Caco-2 (cell line): Measurements from ENCODE around the gene CUTA. TPM values are rescaled to one million over a fixed set of nuclear protein-coding genes. Genes with fewer than 3 reads are reported as not detected.

Experiments used
- BruUV-seq: library from RNA; stranded (reverse); fragments of 400-500 nt; replicated peaks from 2 replicates; lab custom pipeline; 2021; lab: Mats Ljungman, UMichigan
- CTCF ChIA-PET: fragments of 300-600 bp; sonication (Branson Sonifier 250); formaldehyde crosslinking; loops from one replicate; lab custom pipeline; 2022; ENCODE audit warnings: antibody characterized with exemption; lab: Charles Lee
- POLR2A ChIA-PET: fragments of 300-600 bp; sonication (Branson Sonifier 250); formaldehyde crosslinking; loops from one replicate; lab custom pipeline; 2022; ENCODE audit warnings: antibody characterized with exemption; lab: Charles Lee
- DNase-seq, 2 experiments: peaks; one replicate each; pipeline versions ENCODE4 v3.0.0 to v3.0.0-alpha.2; 2020 to 2022
- H3K27me3 ChIP-seq: replicated peaks from 2 replicates; pipeline ENCODE4 v1.6.0; 2011; ENCODE audit warnings: low read length; ENCODE audit not compliant: control insufficient read depth, insufficient read depth
- H3K36me3 ChIP-seq: 2 replicates; pipeline ENCODE4 v1.5.1; 2011; ENCODE audit warnings: low read length; ENCODE audit not compliant: control insufficient read depth, insufficient read depth
- H3K4me1 ChIP-seq: fragments of 250-450 bp; sonication (Bioruptor Pico); 2 replicates; pipeline ENCODE4 v1.5.1; 2020; ENCODE audit warnings: mild to moderate bottlenecking
- H3K4me3 ChIP-seq: 2 replicates; pipeline ENCODE4 v1.5.1; 2011; ENCODE audit warnings: low read depth, mild to moderate bottlenecking, control low read depth, low read length
- H3K9me3 ChIP-seq: fragments of 250-450 bp; sonication (Bioruptor Pico); 2 replicates; pipeline ENCODE4 v1.5.1; 2020; ENCODE audit warnings: mild to moderate bottlenecking, moderate library complexity
- H3K27ac Mint-ChIP-seq: one replicate; pipeline ENCODE4 v1.8.0; 2022; ENCODE audit warnings: mixed read lengths; ENCODE audit not compliant: unreplicated experiment
- H3K27me3 Mint-ChIP-seq: one replicate; pipeline ENCODE4 v1.8.0; 2022; ENCODE audit warnings: mixed read lengths; ENCODE audit not compliant: insufficient read depth, unreplicated experiment
- H3K36me3 Mint-ChIP-seq: one replicate; pipeline ENCODE4 v1.8.0; 2022; ENCODE audit warnings: mild to moderate bottlenecking, mixed read lengths; ENCODE audit not compliant: insufficient read depth, unreplicated experiment
- H3K4me1 Mint-ChIP-seq: one replicate; pipeline ENCODE4 v1.8.0; 2022; ENCODE audit warnings: low read depth, mixed read lengths; ENCODE audit not compliant: unreplicated experiment
- H3K4me3 Mint-ChIP-seq: one replicate; pipeline ENCODE4 v1.8.0; 2022; ENCODE audit warnings: mild to moderate bottlenecking, moderate library complexity, mixed read lengths; ENCODE audit not compliant: unreplicated experiment
- H3K9me3 Mint-ChIP-seq: one replicate; pipeline ENCODE4 v1.8.0; 2022; ENCODE audit warnings: mixed read lengths; ENCODE audit not compliant: unreplicated experiment
- intact Hi-C: fragments of 100-400 bp; cut with micrococcal nuclease; formaldehyde crosslinking; loops from one replicate; pipeline ENCODE4 v1.10.0; 2022; ENCODE audit not compliant: unreplicated experiment
- total RNA-seq: library from RNA; stranded (reverse); gene quantifications from 2 replicates; pipeline ENCODE4 v1.2.3, GENCODE V29; 2022
- TF ChIP-seq, protein P1 (sequence below), 2 experiments: fragments of 200-600 bp in 1 of 2; IDR thresholded peaks; 1 replicate in 1 of 2; 2 replicates in 1 of 2; pipeline versions ENCODE4 v1.5.1 to v1.8.0; 2011 to 2022; ENCODE audit warnings: antibody characterized with exemption in 1 of 2, control low read depth in 1 of 2, inconsistent platforms in 1 of 2, low read depth in 1 of 2, low read length in 1 of 2, mild to moderate bottlenecking in 1 of 2, moderate library complexity in 1 of 2; ENCODE audit not compliant: insufficient read depth in 1 of 2, severe bottlenecking in 1 of 2, unreplicated experiment in 1 of 2

CUTA gene
- total RNA-seq, 1 experiment from 2014 or later = 166 TPM

- peaks cover 22% of the 10 kb centered on the region for H3K4me1 ChIP-seq
- peak overlapping the region; percentile 96 for H3K4me3 Mint-ChIP-seq
- no peak for DNase-seq
- peak overlapping the region; percentile 86 for H3K4me3 ChIP-seq
- intact Hi-C loops = no loop called here
- H3K36me3 Mint-ChIP-seq = peaks cover 73% of the 10 kb centered on the region
- ChIA-PET CTCF (no interaction called here), POLR2A (no interaction called here)
- no peaks in the 10 kb centered on the region for H3K9me3 ChIP-seq
- peaks cover 4% of the 10 kb centered on the region for H3K36me3 ChIP-seq
- H3K9me3 Mint-ChIP-seq = no peaks in the 10 kb centered on the region
- no peaks in the 10 kb centered on the region for H3K27me3 Mint-ChIP-seq
- BruUV-seq = no TSS peak
- peaks cover 13% of the 10 kb centered on the region for H3K4me1 Mint-ChIP-seq
- TF ChIP-seq, protein P1, sequence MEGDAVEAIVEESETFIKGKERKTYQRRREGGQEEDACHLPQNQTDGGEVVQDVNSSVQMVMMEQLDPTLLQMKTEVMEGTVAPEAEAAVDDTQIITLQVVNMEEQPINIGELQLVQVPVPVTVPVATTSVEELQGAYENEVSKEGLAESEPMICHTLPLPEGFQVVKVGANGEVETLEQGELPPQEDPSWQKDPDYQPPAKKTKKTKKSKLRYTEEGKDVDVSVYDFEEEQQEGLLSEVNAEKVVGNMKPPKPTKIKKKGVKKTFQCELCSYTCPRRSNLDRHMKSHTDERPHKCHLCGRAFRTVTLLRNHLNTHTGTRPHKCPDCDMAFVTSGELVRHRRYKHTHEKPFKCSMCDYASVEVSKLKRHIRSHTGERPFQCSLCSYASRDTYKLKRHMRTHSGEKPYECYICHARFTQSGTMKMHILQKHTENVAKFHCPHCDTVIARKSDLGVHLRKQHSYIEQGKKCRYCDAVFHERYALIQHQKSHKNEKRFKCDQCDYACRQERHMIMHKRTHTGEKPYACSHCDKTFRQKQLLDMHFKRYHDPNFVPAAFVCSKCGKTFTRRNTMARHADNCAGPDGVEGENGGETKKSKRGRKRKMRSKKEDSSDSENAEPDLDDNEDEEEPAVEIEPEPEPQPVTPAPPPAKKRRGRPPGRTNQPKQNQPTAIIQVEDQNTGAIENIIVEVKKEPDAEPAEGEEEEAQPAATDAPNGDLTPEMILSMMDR (IDR thresholded peaks at IDR 0.05; ENCODE audit: insufficient read depth in 1 of 2, low read depth in 1 of 2, low read length in 1 of 2, severe bottlenecking in 1 of 2, unreplicated experiment in 1 of 2) = no peak
- H3K27me3 ChIP-seq = no peaks in the 10 kb centered on the region
- peak overlapping the region; percentile 99 for H3K27ac Mint-ChIP-seq
These were observed 6.3 kb downstream of the CUTA start for GRCh38 chr6:33411632-33412005.

DNA sequence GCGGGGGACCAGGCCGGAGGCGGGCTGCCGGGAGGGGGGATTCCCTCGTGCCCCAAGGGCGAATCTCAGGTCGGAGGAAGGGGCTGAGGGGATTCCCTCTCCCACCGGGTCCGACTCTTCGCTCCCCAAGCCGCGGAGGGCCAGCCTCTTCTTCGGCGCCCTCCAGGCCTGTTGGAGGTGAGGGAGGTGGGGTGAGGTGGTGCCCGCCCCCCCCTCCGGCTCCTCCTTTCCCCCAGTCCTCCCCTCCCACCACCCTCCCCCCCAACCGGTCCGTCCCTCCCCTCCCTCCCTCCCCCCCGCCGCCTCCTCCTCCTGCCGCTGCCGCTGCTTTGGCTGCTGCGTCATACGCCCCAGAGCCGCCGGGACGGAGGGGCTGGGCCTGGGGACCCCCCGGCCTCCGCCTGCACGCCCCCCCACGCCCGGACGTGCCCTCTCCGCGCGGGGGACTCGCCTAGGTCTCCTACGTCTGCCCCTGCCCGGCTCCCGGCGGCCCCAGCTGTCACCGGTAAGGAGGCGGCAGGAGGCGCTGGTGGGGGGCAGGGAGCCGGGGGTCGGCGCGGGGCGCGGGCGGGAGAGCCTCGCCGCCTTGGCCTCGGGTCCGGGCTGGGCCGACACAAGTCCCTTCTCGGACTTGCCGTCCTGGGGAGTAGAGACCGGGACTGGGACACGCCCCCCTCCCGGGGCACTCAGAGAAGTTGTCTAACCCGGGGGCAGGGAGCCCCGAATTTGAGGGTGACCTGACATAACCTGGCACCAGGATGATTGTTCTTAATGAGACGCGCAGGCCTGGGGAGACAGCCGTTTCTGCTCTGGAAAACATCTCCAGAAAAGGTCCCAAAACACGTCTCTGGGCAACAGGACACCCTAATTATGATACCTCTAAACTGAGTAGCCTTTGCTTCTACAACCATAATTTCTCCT is 6.9 kb downstream of the CUTA start, which contains the start of gene PHF1:
PHF1 (plus strand) TSS at position 304 of the 921 bp plus-strand sequence. CDS start 1,250 bp downstream, outside the sequence.
- peak within 1 kb of the TSS; percentile 96 for H3K4me3 Mint-ChIP-seq
- H3K36me3 Mint-ChIP-seq = peaks cover 79% of the 10 kb centered on the region
- TSS peak; percentile 28 for BruUV-seq
- peaks cover 18% of the 10 kb centered on the region for H3K4me1 ChIP-seq
- intact Hi-C loops = loop anchor here (1.0 kb wide), 4 partner anchors 7 to 88 kb away; partner anchors contain the start of genes CUTA and KIFC1
- no peaks in the 10 kb centered on the region for H3K9me3 ChIP-seq
- peak within 1 kb of the TSS; percentile 99 for H3K27ac Mint-ChIP-seq
- no peak for DNase-seq
- TF ChIP-seq, protein P1 (IDR thresholded peaks at IDR 0.05; ENCODE audit: insufficient read depth in 1 of 2, low read depth in 1 of 2, low read length in 1 of 2, severe bottlenecking in 1 of 2, unreplicated experiment in 1 of 2) = no peak
- peak within 1 kb of the TSS; percentile 86 for H3K4me3 ChIP-seq
- CTCF ChIA-PET = interaction anchor here (0.6 to 1.8 kb wide), 5 partner anchors 15 to 210 kb away, joined by 3 to 16 read pairs (median 6); partner anchors contain the start of gene ITPR3
- H3K4me1 Mint-ChIP-seq = peaks cover 13% of the 10 kb centered on the region
- POLR2A ChIA-PET = interaction anchor here (0.6 to 1.2 kb wide), 6 partner anchors 8 to 440 kb away, joined by 3 to 8 read pairs (median 4); partner anchors contain the start of gene ZBTB22
- no peaks in the 10 kb centered on the region for H3K27me3 ChIP-seq
- no peaks in the 10 kb centered on the region for H3K27me3 Mint-ChIP-seq
- H3K36me3 ChIP-seq = peaks cover 4% of the 10 kb centered on the region
- no peaks in the 10 kb centered on the region for H3K9me3 Mint-ChIP-seq

DNA sequence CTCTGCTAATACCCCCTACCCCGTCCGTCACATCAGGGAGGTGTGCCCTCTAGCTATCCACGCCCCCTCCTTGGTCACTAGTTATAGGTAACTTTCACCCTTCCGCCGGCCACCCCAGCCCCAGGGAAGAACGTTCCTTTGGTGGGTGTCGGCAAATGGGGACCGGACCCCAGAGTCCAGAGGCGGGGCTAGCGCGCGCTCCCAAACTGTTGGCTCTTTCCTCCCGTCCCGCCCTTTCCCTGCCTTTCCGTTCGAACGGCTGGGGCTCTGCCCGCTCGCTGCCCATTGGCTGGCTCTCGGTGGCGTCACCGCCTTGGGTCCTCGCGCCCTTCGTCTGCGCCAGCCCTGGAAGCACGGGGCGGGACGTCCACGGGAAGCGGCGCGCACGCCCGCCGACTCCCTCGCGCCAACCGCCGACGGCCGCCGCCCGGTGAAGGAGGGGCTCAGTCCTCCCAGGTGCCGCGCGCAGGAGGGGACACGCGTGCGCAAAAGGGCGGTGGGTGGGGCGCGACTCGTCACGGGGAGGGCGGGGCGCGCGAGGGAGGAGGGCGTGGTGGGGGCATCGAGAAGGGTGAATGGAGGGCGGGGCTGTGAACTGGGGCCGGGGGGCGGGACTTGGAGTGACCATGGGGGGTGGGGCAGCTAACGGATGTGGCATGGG is 7.7 kb downstream of the CUTA start:
- Mint-ChIP-seq H3K27ac (peak overlapping the region; percentile 99), H3K36me3 (peaks cover 80% of the 10 kb centered on the region), H3K9me3 (no peaks in the 10 kb centered on the region), H3K4me3 (peak overlapping the region; percentile 96), H3K27me3 (no peaks in the 10 kb centered on the region), H3K4me1 (peaks cover 13% of the 10 kb centered on the region)
- Histone ChIP-seq H3K36me3 (peaks cover 5% of the 10 kb centered on the region), H3K4me1 (peaks cover 15% of the 10 kb centered on the region), H3K27me3 (no peaks in the 10 kb centered on the region), H3K9me3 (no peaks in the 10 kb centered on the region), H3K4me3 (peak overlapping the region; percentile 86)
- TF ChIP-seq, protein P1 (IDR thresholded peaks at IDR 0.05; ENCODE audit: insufficient read depth in 1 of 2, low read depth in 1 of 2, low read length in 1 of 2, severe bottlenecking in 1 of 2, unreplicated experiment in 1 of 2) = no peak
- POLR2A ChIA-PET = interaction anchor here (0.5 to 1.2 kb wide), 13 partner anchors 8 to 1351 kb away, joined by 3 to 8 read pairs (median 3); partner anchors contain the start of genes CUTA, WDR46, ZBTB22 and ZBTB9
- intact Hi-C loops = loop anchor here (1.0 kb wide), 4 partner anchors 8 to 87 kb away; partner anchors contain the start of genes CUTA and KIFC1
- CTCF ChIA-PET = interaction anchor here (0.6 to 1.8 kb wide), 9 partner anchors 16 to 211 kb away, joined by 3 to 16 read pairs (median 4); partner anchors contain the start of genes ITPR3 and ZBTB9
- BruUV-seq = no TSS peak
- DNase-seq = peak; percentile 98 to 99
